Measurements from ENCODE around the gene SLC33A1.

GRCh38 chr3:155895379-155895900 lies 41.2 kb upstream of the SLC33A1 start:
- TF ChIP-seq CTCF (conservative IDR thresholded peaks at IDR 0.05; ENCODE audit: low read length), result no peak
- no peak for TF ChIP-seq EZH2phosphoT487 (IDR thresholded peaks at IDR 0.05; ENCODE audit: borderline replicate concordance, low read depth, low read length)
